C4-2B (cell line): Measurements from ENCODE around the gene SERINC5.

Experiments used
- ZFX ChIP-seq: fragments of 450-650 bp; IDR thresholded peaks from 2 replicates; pipeline ENCODE4 v1.6.1; 2017
- TF ChIP-seq, protein P1 (sequence below): fragments of 450-650 bp; conservative IDR thresholded peaks from 2 replicates; pipeline ENCODE4 v1.5.1; 2017; ENCODE audit warnings: mild to moderate bottlenecking

DNA sequence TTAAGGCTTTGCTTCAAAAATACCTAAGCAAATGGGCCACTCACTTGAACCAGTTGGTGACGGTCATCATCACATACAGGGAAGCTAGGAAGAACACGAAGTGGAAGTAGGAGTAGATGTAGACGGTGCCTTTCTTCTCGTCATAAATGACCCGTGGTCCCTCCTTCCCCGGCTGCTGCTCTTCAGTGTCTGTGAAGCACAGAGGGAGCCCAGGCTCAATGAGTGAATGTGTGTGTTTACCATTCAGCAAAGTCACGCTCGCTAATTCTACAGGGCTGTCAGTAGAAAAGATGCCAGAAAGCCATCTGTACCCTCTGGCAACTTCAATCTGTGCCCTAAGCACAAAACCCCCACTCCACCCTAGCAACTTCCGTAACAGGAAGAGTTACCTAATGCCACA is 109.8 kb downstream of the SERINC5 start:
- TF ChIP-seq, protein P1, sequence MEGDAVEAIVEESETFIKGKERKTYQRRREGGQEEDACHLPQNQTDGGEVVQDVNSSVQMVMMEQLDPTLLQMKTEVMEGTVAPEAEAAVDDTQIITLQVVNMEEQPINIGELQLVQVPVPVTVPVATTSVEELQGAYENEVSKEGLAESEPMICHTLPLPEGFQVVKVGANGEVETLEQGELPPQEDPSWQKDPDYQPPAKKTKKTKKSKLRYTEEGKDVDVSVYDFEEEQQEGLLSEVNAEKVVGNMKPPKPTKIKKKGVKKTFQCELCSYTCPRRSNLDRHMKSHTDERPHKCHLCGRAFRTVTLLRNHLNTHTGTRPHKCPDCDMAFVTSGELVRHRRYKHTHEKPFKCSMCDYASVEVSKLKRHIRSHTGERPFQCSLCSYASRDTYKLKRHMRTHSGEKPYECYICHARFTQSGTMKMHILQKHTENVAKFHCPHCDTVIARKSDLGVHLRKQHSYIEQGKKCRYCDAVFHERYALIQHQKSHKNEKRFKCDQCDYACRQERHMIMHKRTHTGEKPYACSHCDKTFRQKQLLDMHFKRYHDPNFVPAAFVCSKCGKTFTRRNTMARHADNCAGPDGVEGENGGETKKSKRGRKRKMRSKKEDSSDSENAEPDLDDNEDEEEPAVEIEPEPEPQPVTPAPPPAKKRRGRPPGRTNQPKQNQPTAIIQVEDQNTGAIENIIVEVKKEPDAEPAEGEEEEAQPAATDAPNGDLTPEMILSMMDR: no peak
- TF ChIP-seq ZFX: no peak
